Measurements from ENCODE around the gene FRMD4A. TPM values are rescaled to one million over a fixed set of nuclear protein-coding genes. Genes with fewer than 3 reads are reported as not detected.

Gene FRMD4A
- total and polyA plus RNA-seq, 10 of the 15 experiments (the other 5 are each of a cell fraction or from before 2014, with no cell fraction given): 17.8 to 75.2 (median 39.1) TPM

GRCh38 chr10:13642293-13642692 lies 688.4 kb downstream of the FRMD4A start:
- Histone ChIP-seq H4K20me1 (ENCODE audit: control insufficient read depth, insufficient read depth) (no peaks in the 10 kb centered on the region), H2AFZ (ENCODE audit: control insufficient read depth, low read depth, low read length) (no peak overlapping the region), H3K4me1 (ENCODE audit: control insufficient read depth, insufficient read depth, low read length) (no peaks in the 10 kb centered on the region), H3K9me3 (replicated peaks; ENCODE audit: control insufficient read depth, insufficient read depth, low read length) (peaks cover 4% of the 10 kb centered on the region), H3K9ac (ENCODE audit: control insufficient read depth, insufficient read depth, low read length) (no peak overlapping the region), H3K4me2 (ENCODE audit: control insufficient read depth, insufficient read depth) (no peak overlapping the region), H3K36me3 (ENCODE audit: control insufficient read depth in 2 of 2, insufficient read depth in 2 of 2, low read length in 1 of 2) (peaks cover 10 to 18% of the 10 kb centered on the region in 2 experiments), H3K27me3 (replicated peaks in 1 of 2; ENCODE audit: control insufficient read depth in 2 of 2, insufficient read depth in 2 of 2, low read length in 1 of 2) (no peaks in the 10 kb centered on the region), H3K27ac (ENCODE audit: control insufficient read depth, insufficient read depth) (no peak overlapping the region), H3K4me3 (no peak overlapping the region), H3K79me2 (ENCODE audit: control insufficient read depth, insufficient read depth, low read length) (no peaks in the 10 kb centered on the region)
- ATAC-seq (no peak), DNase-seq (ENCODE audit: low read depth, low spot score) (no peak), FAIRE-seq (no peak)
- RAD21 ChIA-PET (ENCODE audit: unreplicated experiment): no interaction called here
- POLR2A ChIA-PET: no interaction called here
- CTCF ChIA-PET: interaction anchor here (0.6 to 1.5 kb wide), 2 partner anchors 9 to 457 kb away, joined by 3 read pairs; no protein-coding TSS in a partner anchor
- in situ Hi-C loops (cut with MboI) (no loop called here), intact Hi-C loops (cut with micrococcal nuclease; ENCODE audit: unreplicated experiment) (no loop called here)
- WGBS (ENCODE audit: insufficient coverage, insufficient replicate concordance, low lambda C conversion rate, missing lambda C conversion rate): 97% methylated on average over 2 of the region's 2 CpGs
- TF ChIP-seq, protein P1, sequence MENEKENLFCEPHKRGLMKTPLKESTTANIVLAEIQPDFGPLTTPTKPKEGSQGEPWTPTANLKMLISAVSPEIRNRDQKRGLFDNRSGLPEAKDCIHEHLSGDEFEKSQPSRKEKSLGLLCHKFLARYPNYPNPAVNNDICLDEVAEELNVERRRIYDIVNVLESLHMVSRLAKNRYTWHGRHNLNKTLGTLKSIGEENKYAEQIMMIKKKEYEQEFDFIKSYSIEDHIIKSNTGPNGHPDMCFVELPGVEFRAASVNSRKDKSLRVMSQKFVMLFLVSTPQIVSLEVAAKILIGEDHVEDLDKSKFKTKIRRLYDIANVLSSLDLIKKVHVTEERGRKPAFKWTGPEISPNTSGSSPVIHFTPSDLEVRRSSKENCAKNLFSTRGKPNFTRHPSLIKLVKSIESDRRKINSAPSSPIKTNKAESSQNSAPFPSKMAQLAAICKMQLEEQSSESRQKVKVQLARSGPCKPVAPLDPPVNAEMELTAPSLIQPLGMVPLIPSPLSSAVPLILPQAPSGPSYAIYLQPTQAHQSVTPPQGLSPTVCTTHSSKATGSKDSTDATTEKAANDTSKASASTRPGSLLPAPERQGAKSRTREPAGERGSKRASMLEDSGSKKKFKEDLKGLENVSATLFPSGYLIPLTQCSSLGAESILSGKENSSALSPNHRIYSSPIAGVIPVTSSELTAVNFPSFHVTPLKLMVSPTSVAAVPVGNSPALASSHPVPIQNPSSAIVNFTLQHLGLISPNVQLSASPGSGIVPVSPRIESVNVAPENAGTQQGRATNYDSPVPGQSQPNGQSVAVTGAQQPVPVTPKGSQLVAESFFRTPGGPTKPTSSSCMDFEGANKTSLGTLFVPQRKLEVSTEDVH (IDR thresholded peaks at IDR 0.05; ENCODE audit: low read depth, partially characterized antibody): no peak
- TF ChIP-seq BACH1 (IDR thresholded peaks at IDR 0.05; ENCODE audit: borderline replicate concordance) (no peak), NFXL1 (IDR thresholded peaks at IDR 0.05; ENCODE audit: borderline replicate concordance) (no peak), SRF (IDR thresholded peaks at IDR 0.05; ENCODE audit: low read depth in 2 of 2, low read length in 2 of 2) (no peak), YBX1 (IDR thresholded peaks at IDR 0.05) (no peak), E2F4 (IDR thresholded peaks at IDR 0.05; ENCODE audit: low read depth, low read length) (no peak), GABPA (IDR thresholded peaks at IDR 0.05; ENCODE audit: low read depth) (no peak), ZZZ3 (IDR thresholded peaks at IDR 0.05; ENCODE audit: control insufficient read depth, insufficient read length, low read depth) (no peak), RAD21 (IDR thresholded peaks at IDR 0.05; ENCODE audit: insufficient read depth, low read depth, low read length) (no peak), CREB1 (IDR thresholded peaks at IDR 0.05; ENCODE audit: low read depth) (no peak), PML (IDR thresholded peaks at IDR 0.05; ENCODE audit: low read length) (no peak), STAT1 (conservative IDR thresholded peaks at IDR 0.05) (no peak), SREBF2 (IDR thresholded peaks at IDR 0.05; ENCODE audit: low read length) (no peak), ZNF687 (IDR thresholded peaks at IDR 0.05) (no peak), GATAD2B (conservative IDR thresholded peaks at IDR 0.05; ENCODE audit: low read depth) (no peak)
- TF ChIP-seq, protein P2, sequence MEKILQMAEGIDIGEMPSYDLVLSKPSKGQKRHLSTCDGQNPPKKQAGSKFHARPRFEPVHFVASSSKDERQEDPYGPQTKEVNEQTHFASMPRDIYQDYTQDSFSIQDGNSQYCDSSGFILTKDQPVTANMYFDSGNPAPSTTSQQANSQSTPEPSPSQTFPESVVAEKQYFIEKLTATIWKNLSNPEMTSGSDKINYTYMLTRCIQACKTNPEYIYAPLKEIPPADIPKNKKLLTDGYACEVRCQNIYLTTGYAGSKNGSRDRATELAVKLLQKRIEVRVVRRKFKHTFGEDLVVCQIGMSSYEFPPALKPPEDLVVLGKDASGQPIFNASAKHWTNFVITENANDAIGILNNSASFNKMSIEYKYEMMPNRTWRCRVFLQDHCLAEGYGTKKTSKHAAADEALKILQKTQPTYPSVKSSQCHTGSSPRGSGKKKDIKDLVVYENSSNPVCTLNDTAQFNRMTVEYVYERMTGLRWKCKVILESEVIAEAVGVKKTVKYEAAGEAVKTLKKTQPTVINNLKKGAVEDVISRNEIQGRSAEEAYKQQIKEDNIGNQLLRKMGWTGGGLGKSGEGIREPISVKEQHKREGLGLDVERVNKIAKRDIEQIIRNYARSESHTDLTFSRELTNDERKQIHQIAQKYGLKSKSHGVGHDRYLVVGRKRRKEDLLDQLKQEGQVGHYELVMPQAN (conservative IDR thresholded peaks at IDR 0.05): no peak
- no TSS peak for BruUV-seq (replicated peaks)
- SMC1A ChIA-PET (ENCODE audit: uncharacterized antibody, unreplicated experiment): no interaction called here

All from GM12878 (cell line).